Activated CD4-positive, CD25-positive, alpha-beta regulatory T cell treated with anti-CD3 and anti-CD28 coated beads, Interleukin-2, amount 50 U/mL, for 16 hours (primary cell): ENCODE data around the gene PIP5KL1.

Experiments
- DNase-seq: peaks from one replicate; pipeline ENCODE4 v3.0.0-alpha.2; 2020; ENCODE audit warnings: low read depth, low spot score

PIP5KL1 gene

DNA sequence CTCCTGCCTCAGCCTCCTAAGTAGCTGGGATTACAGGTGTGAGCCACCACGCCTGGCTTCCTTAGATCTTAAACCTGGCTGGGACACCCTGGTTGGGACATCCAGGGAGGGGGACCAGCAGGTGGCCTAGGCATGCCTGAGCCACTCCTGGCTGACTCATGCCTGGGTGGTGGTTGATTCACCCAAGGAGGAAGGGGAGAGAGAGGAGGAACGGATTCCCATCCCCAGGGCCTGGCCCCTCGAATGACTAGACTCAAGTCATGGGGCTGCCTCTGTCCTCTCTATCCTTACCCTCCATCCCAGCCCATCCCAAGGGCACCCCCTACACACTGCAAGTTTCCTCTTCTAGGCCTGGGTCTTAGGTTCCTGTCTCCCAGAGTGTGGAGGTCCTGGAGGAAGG, 37.5 kb upstream of the PIP5KL1 start:
- DNase-seq = no peak

DNA sequence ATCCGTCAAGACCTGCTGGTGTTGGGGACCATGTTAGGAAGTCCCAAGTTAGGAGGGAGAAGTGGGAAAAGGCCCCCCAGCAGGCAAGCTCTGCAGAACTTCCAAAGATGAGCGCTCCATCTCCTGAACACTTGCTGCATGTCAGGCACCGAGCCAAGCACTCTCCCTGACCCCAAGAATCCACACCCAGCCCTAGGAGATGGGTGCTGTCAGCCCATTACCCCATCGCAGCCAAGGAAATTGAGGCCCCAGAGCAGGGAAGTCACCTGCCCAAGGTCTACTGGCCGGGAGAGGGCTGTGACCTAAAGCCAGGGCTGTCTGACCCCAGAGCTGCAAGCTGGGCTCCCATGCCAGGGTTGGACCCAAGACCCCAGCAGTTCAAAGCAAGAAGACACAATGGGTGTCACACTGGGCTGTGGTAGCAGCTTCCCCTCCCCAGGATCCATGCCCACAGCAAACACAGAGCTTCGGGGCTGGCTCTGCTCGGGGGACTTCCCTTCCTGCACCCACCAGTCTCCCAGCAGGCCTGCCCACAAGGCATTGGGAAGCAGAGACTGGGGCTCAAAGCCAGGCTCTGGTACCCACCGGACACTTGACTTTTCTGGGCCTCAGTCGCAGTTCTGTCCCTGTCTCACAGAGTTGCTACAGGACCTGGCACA, 36.7 kb upstream of the PIP5KL1 start:
- DNase-seq = no peak

GRCh38 chr9:127966416-127967150, 36.0 kb upstream of the PIP5KL1 start:
- DNase-seq = no peak

DNA sequence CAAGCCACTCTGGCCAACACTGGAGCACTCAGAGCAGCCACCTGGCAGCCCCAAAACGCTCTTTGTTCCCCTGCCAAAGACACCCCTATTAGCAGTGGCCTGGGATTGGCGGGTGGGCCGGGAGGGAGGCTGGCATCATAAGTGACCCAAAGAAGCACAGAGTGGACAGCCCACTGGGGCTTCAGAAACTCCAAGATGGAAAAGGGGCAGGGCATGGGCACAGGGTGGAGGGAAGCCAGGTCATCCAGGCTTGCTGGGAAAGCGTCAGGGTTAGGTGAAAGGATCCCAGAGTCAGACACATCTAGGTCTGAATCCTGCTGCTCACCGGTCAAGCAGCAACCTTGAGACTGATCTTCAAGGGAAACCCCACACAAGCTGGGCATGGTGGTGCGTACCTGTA, 35.4 kb upstream of the PIP5KL1 start:
- no peak for DNase-seq

- no peak for DNase-seq
Observed at GRCh38 chr9:127963359-127964064, 32.9 kb upstream of the PIP5KL1 start.

GRCh38 chr9:127963041-127963358, 32.4 kb upstream of the PIP5KL1 start:
- DNase-seq = no peak

- no peak for DNase-seq
Observed at GRCh38 chr9:127962278-127962677, 31.7 kb upstream of the PIP5KL1 start.

GRCh38 chr9:127961613-127962155, 31.1 kb upstream of the PIP5KL1 start:
- DNase-seq = no peak

DNA sequence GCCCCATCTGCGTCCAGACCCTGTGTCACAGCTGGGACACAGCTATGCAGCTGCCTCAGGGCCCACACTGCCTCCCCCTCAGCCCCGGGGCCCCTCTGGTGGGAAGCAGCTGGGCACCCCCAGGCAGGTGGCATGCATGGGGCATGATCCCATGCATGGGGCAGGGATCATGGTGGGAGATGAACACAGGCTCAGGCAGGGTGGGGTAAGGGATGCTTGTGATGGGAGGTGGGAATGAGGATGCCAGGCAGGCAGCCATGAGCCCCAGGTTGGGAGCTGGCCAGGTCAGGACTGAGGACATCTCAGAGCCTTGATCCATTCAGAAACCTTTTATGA, 30.5 kb upstream of the PIP5KL1 start:
- no peak for DNase-seq

GRCh38 chr9:127960410-127961154, 30.0 kb upstream of the PIP5KL1 start:
- DNase-seq = no peak

- no peak for DNase-seq
Observed at GRCh38 chr9:127959841-127960409, 29.3 kb upstream of the PIP5KL1 start.

GRCh38 chr9:127959398-127959797, 28.8 kb upstream of the PIP5KL1 start:
- no peak for DNase-seq

DNA sequence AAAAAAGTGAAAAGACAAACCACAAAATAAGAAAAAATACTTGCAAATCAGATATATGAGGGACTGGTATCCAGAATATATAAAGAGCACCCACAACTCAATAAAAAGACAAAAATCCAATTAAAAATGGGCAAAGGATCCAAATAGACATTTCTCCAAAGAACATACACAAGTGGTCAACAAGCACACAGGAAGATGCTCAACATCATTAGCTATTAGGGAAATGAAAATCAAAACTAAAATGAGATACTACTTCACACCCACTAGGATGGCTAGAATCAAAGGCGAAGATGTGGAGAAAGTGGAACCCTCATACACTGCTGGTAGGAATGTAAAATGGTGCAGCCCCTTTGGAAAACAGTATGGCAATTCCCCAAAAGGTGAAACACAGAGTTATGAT, 28.2 kb upstream of the PIP5KL1 start:
- DNase-seq = no peak

DNA sequence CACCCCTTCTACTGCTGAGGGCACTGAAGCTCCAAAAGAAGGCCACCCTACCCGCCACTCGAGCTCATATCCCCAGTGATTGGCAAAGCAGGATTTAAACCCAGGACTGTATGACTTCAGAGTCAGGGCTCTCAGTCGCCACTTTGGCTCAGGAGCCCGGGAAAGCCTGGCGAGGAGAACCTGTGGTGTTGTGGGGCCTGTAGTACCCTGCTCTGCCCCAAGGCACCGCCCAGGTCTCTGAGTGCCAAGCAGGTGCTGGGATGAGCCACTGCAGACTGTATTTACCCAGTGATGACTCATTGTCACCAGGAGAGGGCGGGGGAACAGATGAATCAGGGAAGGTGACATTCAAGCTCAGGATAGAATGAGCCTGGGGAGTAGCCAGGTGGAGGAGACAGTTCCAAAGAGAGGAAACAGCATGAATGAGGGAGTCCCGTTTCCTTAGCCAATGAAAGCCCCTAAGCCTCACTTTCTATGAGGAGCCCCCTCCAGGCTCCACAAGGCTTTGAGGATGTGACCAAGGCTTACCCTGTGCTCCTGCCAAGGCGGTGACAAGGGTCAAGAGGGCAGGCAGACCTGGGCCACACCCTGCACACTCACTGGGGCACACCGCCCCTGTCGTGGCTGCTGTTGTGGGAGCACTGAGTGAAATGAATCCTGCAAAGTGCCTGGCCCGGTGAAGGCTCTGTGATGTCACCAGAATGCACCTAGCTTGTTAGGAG, 24.9 kb upstream of the PIP5KL1 start:
- peak; percentile 71 for DNase-seq

DNA sequence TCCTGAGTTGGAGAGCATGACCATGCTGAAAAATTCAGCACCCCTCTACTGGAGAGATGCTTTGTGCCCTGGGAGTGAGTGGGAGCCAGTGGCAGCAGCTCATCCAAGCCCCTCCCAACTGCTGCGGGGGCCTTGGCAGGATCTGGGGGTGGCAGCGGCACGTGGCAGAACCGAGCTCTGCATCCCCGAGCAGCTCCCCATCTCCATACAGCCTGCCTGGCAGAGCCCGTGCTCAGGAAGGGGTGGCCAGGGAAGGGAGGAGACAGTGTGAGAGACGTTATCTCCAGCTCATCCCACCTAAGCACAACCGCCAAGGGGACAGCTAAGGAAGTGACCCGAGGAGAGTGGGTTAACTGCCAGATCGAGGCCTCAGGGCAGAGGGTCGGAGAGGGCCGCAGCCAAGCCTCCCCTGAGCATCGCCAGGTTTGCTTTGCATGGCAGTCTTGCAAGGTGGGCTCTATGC, 24.3 kb upstream of the PIP5KL1 start:
- no peak for DNase-seq

DNA sequence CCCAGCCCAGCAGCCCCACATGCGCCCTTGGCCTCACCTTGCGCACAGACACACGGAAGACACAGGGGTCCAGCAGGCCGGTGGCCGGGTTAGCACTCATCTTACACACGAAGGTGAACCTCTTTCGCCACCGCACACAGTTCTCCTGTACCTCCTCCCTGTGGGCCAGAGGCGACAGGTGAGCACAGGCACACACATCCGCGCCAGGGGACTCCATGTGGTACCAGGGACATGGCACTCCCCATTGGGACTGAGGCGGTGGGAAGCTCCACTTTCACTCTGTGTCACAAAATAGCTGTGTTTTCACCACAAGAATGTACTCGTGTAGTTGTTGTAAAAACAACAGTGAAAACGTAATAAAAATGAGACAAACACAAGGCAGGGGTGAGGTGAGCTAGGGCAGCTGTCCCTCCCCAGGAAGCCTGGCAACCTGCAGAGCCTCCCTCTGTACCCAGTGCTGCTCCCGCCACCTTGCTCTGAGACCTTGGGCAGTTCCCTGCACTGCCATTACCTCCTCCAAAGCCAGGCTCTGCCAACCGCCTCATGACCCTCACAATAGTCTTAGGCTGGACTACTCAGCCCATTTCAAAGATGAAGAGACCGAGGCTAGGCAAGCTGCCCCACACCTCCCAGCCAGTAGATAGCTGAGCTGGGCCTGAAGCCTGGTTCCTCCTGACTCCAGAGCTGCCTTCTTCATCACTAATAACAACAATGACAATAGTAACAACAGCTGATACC, 23.4 kb upstream of the PIP5KL1 start:
- no peak for DNase-seq

GRCh38 chr9:127953154-127953553, 22.6 kb upstream of the PIP5KL1 start:
- no peak for DNase-seq

DNA sequence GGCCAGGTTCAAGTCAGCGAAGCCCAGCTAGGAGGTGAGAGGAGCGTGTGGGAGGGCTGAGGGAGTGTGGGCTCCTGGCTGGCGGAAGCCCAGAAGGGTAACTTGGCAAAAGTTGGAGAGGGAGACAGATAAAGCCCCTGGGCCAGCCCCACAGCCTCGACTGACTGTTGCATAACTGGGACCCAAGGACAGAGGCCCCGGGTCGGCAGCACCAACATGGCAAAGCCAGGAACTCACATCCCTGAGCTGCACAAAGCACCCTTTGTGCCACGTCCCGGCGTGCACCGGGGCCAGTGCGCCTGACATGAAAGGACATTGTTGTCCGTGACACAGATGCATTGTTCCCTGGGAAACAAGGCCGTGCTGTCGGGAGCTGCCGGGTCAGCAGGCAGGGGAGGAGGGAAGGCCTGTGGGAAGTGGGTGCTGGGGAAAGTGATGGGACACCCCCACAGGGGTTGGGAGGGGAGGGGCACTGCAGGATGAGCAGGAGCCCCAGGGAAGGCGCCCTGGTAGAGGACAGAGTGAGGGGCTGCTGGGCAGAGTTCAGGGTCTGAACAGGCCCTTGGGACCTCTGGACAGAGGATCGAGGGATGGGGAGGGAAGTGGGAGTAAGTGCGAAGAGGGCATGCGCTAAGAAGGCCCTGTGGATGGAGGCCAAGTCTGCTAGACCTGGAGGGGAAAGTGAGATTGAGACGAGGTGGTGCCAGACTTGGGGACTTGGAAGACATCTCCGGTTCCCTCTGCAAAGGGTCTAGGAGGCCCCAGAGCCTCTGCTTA, 20.1 kb upstream of the PIP5KL1 start:
- no peak for DNase-seq

DNA sequence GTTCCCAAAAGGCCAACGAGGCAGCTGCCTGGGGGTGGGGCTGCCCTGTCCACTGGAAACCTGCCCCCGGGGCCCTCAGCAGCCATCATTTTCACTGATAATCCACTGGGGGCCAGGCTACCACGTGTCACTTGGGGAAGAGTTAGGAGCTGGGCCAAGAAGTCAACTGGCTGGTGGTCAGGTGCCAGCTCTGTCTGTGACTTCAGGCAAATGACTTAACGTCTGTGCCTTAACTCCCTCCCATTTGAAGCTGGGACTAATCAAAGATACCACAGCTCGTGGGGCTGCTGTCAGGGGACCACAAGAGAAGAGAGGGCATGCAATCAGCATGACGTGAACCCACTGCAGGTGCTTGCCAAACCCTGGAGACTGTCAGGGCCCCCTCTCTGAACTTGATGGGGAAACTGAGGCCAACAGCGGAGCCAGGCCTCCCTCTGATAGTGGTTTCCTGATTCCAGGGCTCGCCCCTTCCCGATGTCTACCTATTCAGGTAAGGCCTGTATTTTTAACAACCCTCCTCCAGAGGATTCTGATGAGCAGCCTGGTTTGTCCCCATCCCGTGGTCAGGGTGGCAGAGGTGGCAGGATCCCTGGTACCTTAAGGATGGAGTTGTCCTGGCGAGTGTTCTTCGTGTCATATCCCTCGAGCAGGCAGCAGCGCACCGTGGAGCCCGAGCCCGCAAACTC, 19.4 kb upstream of the PIP5KL1 start:
- no peak for DNase-seq
